ENCODE data around the gene FKTN. TPM values are rescaled to one million over a fixed set of nuclear protein-coding genes. Genes with fewer than 3 reads are reported as not detected.

Gene FKTN
- total and polyA plus RNA-seq, 2 donors (not counting 3 experiments of a cell fraction or from before 2014, with no cell fraction given), result 2.8 to 13.2 TPM

DNA sequence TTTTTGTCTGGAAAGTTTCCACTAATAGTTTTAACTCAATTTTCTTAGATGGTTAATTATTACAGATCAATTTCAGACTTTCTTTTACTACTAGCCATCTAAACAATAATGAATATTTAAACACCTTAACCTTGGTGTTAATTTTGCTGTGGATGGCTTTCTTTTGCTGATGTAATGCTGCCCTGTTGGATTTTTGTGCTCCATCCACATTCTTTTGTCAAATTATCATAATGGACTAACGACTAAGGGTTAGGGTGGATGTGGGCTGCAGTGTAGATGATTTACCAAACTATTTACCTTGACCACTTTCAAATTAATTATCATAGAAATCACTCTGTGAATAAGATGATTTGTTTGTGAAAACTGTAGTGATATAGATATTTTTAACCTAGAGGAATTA, 120.8 kb downstream of the FKTN start:
- Histone ChIP-seq H3K4me1 (ENCODE audit: control insufficient read depth, extremely low read depth, insufficient read depth, low read length) (no peaks in the 10 kb centered on the region), H3K4me2 (ENCODE audit: insufficient read depth, low read length) (no peak overlapping the region), H3K4me3 (replicated peaks in 1 of 3; ENCODE audit: insufficient read depth in 1 of 3, low read depth in 1 of 3, low read length in 3 of 3) (no peak overlapping the region), H4K20me1 (replicated peaks; ENCODE audit: control insufficient read depth, extremely low read depth, insufficient read depth, low read length) (no peaks in the 10 kb centered on the region), H3K9me1 (replicated peaks; ENCODE audit: control insufficient read depth, extremely low read depth, insufficient read depth, low read length) (no peaks in the 10 kb centered on the region), H2AFZ (ENCODE audit: low read depth, low read length) (no peak overlapping the region), H3K27ac (ENCODE audit: insufficient read depth, low read depth, low read length) (no peak overlapping the region), H3K36me3 (ENCODE audit: control insufficient read depth in 2 of 2, extremely low read depth in 1 of 2, insufficient read depth in 2 of 2, low read length in 2 of 2) (no peaks in the 10 kb centered on the region), H3K79me2 (ENCODE audit: control insufficient read depth, insufficient read depth, low read length) (no peaks in the 10 kb centered on the region), H3K27me3 (ENCODE audit: control insufficient read depth in 2 of 2, insufficient read depth in 2 of 2, low read length in 2 of 2) (peaks cover 0 to 6% of the 10 kb centered on the region in 2 experiments), H3K9ac (replicated peaks; ENCODE audit: extremely low read depth, insufficient read depth, low read length) (no peak overlapping the region), H3K9me3 (replicated peaks; ENCODE audit: control insufficient read depth, insufficient read depth, low read length) (no peaks in the 10 kb centered on the region)
- ChIA-PET POLR2A (no interaction called here), CTCF (no interaction called here)
- TF ChIP-seq FOS (IDR thresholded peaks at IDR 0.05; ENCODE audit: borderline replicate concordance, insufficient read depth, low read length) (no peak), GATA2 (IDR thresholded peaks at IDR 0.05; ENCODE audit: insufficient read depth, insufficient read length, low read depth, low read length) (no peak), MAX (IDR thresholded peaks at IDR 0.05; ENCODE audit: insufficient read depth, insufficient read length) (no peak)
- intact Hi-C loops (cut with micrococcal nuclease) (no loop called here), dilution Hi-C loops (cut with MboI; ENCODE audit: extremely low pct_ligation_motif_present, low sequenced_read_pairs) (no loop called here)
- DNase-seq (ENCODE audit: low read depth, low spot score), result no peak
- BruUV-seq (replicated peaks), result no TSS peak
- FAIRE-seq, result no peak

- H3K79me2 ChIP-seq (ENCODE audit: control insufficient read depth, insufficient read depth, low read length), result no peaks in the 10 kb centered on the region
- BruUV-seq (replicated peaks), result no TSS peak
- H3K4me3 ChIP-seq (replicated peaks in 1 of 3; ENCODE audit: insufficient read depth in 1 of 3, low read depth in 1 of 3, low read length in 3 of 3), result no peak overlapping the region
- H3K27me3 ChIP-seq (ENCODE audit: control insufficient read depth in 2 of 2, insufficient read depth in 2 of 2, low read length in 2 of 2), result peaks cover 0 to 6% of the 10 kb centered on the region in 2 experiments
- no peaks in the 10 kb centered on the region for H3K9me1 ChIP-seq (replicated peaks; ENCODE audit: control insufficient read depth, extremely low read depth, insufficient read depth, low read length)
- DNase-seq (ENCODE audit: low read depth, low spot score) (no peak), FAIRE-seq (no peak)
- no peaks in the 10 kb centered on the region for H3K9me3 ChIP-seq (replicated peaks; ENCODE audit: control insufficient read depth, insufficient read depth, low read length)
- no peak overlapping the region for H2AFZ ChIP-seq (ENCODE audit: low read depth, low read length)
- TF ChIP-seq MAX (IDR thresholded peaks at IDR 0.05; ENCODE audit: insufficient read depth, insufficient read length) (no peak), POLR2AphosphoS5 (IDR thresholded peaks at IDR 0.05; ENCODE audit: insufficient read depth, low read depth, low read length) (no peak), FOS (IDR thresholded peaks at IDR 0.05; ENCODE audit: borderline replicate concordance, insufficient read depth, low read length) (no peak), JUN (IDR thresholded peaks at IDR 0.05; ENCODE audit: borderline replicate concordance, insufficient read depth, insufficient read length, low read depth) (no peak), GATA2 (IDR thresholded peaks at IDR 0.05; ENCODE audit: insufficient read depth, insufficient read length, low read depth, low read length) (no peak), MYC (IDR thresholded peaks at IDR 0.05; ENCODE audit: low read depth, low read length) (no peak), POLR2A (IDR thresholded peaks at IDR 0.05; ENCODE audit: low read depth, low read length) (no peak), CTCF (IDR thresholded peaks at IDR 0.05; ENCODE audit: extremely low read depth in 1 of 2, insufficient read depth in 1 of 2, low read depth in 1 of 2, low read length in 2 of 2) (no peak), EZH2 (IDR thresholded peaks at IDR 0.05; ENCODE audit: borderline replicate concordance, low read depth, low read length, severe bottlenecking) (no peak)
- intact Hi-C loops (cut with micrococcal nuclease) (no loop called here), dilution Hi-C loops (cut with MboI; ENCODE audit: extremely low pct_ligation_motif_present, low sequenced_read_pairs) (no loop called here)
- no peak overlapping the region for H3K27ac ChIP-seq (ENCODE audit: insufficient read depth, low read depth, low read length)
- H3K9ac ChIP-seq (replicated peaks; ENCODE audit: extremely low read depth, insufficient read depth, low read length), result no peak overlapping the region
- no peaks in the 10 kb centered on the region for H3K36me3 ChIP-seq (ENCODE audit: control insufficient read depth in 2 of 2, extremely low read depth in 1 of 2, insufficient read depth in 2 of 2, low read length in 2 of 2)
- ChIA-PET POLR2A (no interaction called here), CTCF (no interaction called here)
- no peaks in the 10 kb centered on the region for H4K20me1 ChIP-seq (replicated peaks; ENCODE audit: control insufficient read depth, extremely low read depth, insufficient read depth, low read length)
- no peak overlapping the region for H3K4me2 ChIP-seq (ENCODE audit: insufficient read depth, low read length)
- no peaks in the 10 kb centered on the region for H3K4me1 ChIP-seq (ENCODE audit: control insufficient read depth, extremely low read depth, insufficient read depth, low read length)
These were observed 121.5 kb downstream of the FKTN start for GRCh38 chr9:105679257-105680022.
